ENCODE data around the gene TCF7L2.

GRCh38 chr10:113139699-113140098 is 189.7 kb downstream of the TCF7L2 start:
- TF ChIP-seq EGR1 (conservative IDR thresholded peaks at IDR 0.05) (no peak), NR2C1 (IDR thresholded peaks at IDR 0.05) (no peak), NR2C1 (tag; IDR thresholded peaks at IDR 0.05) (no peak), MYNN (IDR thresholded peaks at IDR 0.05) (no peak), MYNN (CRISPR knock-in tag; IDR thresholded peaks at IDR 0.05) (no peak), YY1 (IDR thresholded peaks at IDR 0.05; ENCODE audit: borderline replicate concordance in 1 of 3, control insufficient read depth in 1 of 3, extremely low read depth in 1 of 3, insufficient read depth in 3 of 3, insufficient read length in 1 of 3, insufficient replicate concordance in 2 of 3, low read depth in 1 of 3, low read length in 2 of 3) (no peak), SAFB2 (IDR thresholded peaks at IDR 0.05; ENCODE audit: borderline replicate concordance, low read depth, low read length, severe bottlenecking) (no peak), CTCF (IDR thresholded peaks at IDR 0.05 in 2 of 3, conservative IDR thresholded peaks at IDR 0.05 in 1 of 3; ENCODE audit: insufficient read depth in 2 of 3, low read depth in 1 of 3, low read length in 3 of 3) (no peak; a peak in 1 of 6 replicates), AFF4 (CRISPR knock-in tag; IDR thresholded peaks at IDR 0.05) (no peak), FOXM1 (IDR thresholded peaks at IDR 0.05; ENCODE audit: low read depth) (no peak), FOXM1 (CRISPR knock-in tag; IDR thresholded peaks at IDR 0.05; ENCODE audit: low read depth) (no peak), GABPA (tag; conservative IDR thresholded peaks at IDR 0.05; ENCODE audit: low read depth) (no peak)
